IMR-90 (cell line): ENCODE results near the gene DNAJC5. TPM values are rescaled to one million over a fixed set of nuclear protein-coding genes. Genes with fewer than 3 reads are reported as not detected.

ENCODE experiments used
- microRNA-seq, 2 experiments: library from miRNA; stranded (forward) in 1 of 2; unstranded in 1 of 2; fragments of 10-50 nt in 1 of 2; fragments of <30 nt in 1 of 2; gene quantifications in 1 of 2; microRNA quantifications in 1 of 2; one replicate each; pipeline versions ENCODE3 to v1.1.0; 2013 to 2020; ENCODE audit not compliant: insufficient read depth in 1 of 2, insufficient read length in 1 of 2, unreplicated experiment in 1 of 2
- polyA plus RNA-seq, 3 experiments: library from polyadenylated mRNA; depleted of rRNA; stranded (reverse); fragments of >200 nt; gene quantifications; 2 replicates each; pipeline ENCODE4 v1.2.3, GENCODE V29; 2012; ENCODE audit warnings: low replicate concordance in 1 of 3
- small RNA-seq, 5 experiments: library from RNA; depleted of rRNA; stranded (forward); fragments of <200 nt; gene quantifications; one replicate each; pipeline ENCODE3, GENCODE V24; 2012
- total RNA-seq: library from RNA; depleted of rRNA; stranded (reverse); fragments of >200 nt; gene quantifications from 2 replicates; pipeline ENCODE4 v1.2.3, GENCODE V29; 2012; rRNA removed

DNAJC5 gene
- total and polyA plus RNA-seq, 2 of the 4 experiments (the other 2 are of a cell fraction) = 35.6 to 45.2 TPM

Small RNA genes within 50 kb of the gene (microRNA-seq; reads per million reads assigned to microRNA genes)
- gene MIR1914 (ENCODE audit: unreplicated experiment) (1.1 reads per million), gene MIR647 (ENCODE audit: insufficient read depth in 1 of 2, insufficient read length in 1 of 2, unreplicated experiment in 1 of 2) (0 reads per million in 2 experiments), gene MIR941-1 (ENCODE audit: unreplicated experiment) (not detected), gene MIR941-2 (ENCODE audit: insufficient read depth in 1 of 2, insufficient read length in 1 of 2, unreplicated experiment in 1 of 2) (0 reads per million in 2 experiments), gene MIR941-3 (ENCODE audit: unreplicated experiment) (not detected), gene MIR941-4 (ENCODE audit: insufficient read depth in 1 of 2, insufficient read length in 1 of 2, unreplicated experiment in 1 of 2) (0 reads per million in 2 experiments), gene MIR941-5 (ENCODE audit: insufficient read depth in 1 of 2, insufficient read length in 1 of 2, unreplicated experiment in 1 of 2) (0 reads per million in 2 experiments), gene RNU1-134P (ENCODE audit: insufficient read depth, insufficient read length) (not detected)

Small RNA genes within 50 kb of the gene (small RNA-seq; reads per million reads assigned to genes)
- gene MIR647 (0 reads per million in 5 experiments), gene MIR941-2 (0 reads per million in 5 experiments), gene MIR941-4 (0 reads per million in 5 experiments), gene MIR941-5 (0 reads per million in 5 experiments), gene RNU1-134P (0 to 11.4 (median 0.51) reads per million in 5 experiments)

Other genes starting within 250 kb of the DNAJC5 start
- 20.3 and 21.1 TPM in 2 replicates for gene STMN3, start 241.7 kb upstream of the DNAJC5 start, total RNA-seq
- gene STMN3, start 241.7 kb upstream of the DNAJC5 start, polyA plus RNA-seq (2012; rRNA removed) = 62.3 and 67.4 TPM in 2 replicates
- 9.4 and 14.7 TPM in 2 replicates for gene RTEL1, start 236.8 kb upstream of the DNAJC5 start, total RNA-seq
- gene RTEL1, start 236.8 kb upstream of the DNAJC5 start, polyA plus RNA-seq (2012; rRNA removed) = 18.8 and 22.5 TPM in 2 replicates
- gene TNFRSF6B, start 198.5 kb upstream of the DNAJC5 start, total RNA-seq = 1.1 and 1.3 TPM in 2 replicates
- gene TNFRSF6B, start 198.5 kb upstream of the DNAJC5 start, polyA plus RNA-seq (2012; rRNA removed) = 11.0 and 12.0 TPM in 2 replicates
- 25.3 and 29.2 TPM in 2 replicates for gene ARFRP1, start 187.2 kb upstream of the DNAJC5 start, total RNA-seq
- 36.3 and 36.6 TPM in 2 replicates for gene ARFRP1, start 187.2 kb upstream of the DNAJC5 start, polyA plus RNA-seq (2012; rRNA removed)
- 13.4 and 15.6 TPM in 2 replicates for gene ZGPAT, start 187.1 kb upstream of the DNAJC5 start, total RNA-seq
- gene ZGPAT, start 187.1 kb upstream of the DNAJC5 start, polyA plus RNA-seq (2012; rRNA removed) = 20.2 and 21.1 TPM in 2 replicates
- 0.28 and 0.36 TPM in 2 replicates for gene LIME1, start 158.5 kb upstream of the DNAJC5 start, total RNA-seq
- 7.8 and 11.9 TPM in 2 replicates for gene LIME1, start 158.5 kb upstream of the DNAJC5 start, polyA plus RNA-seq (2012; rRNA removed)
- 5.0 and 8.1 TPM in 2 replicates for gene SLC2A4RG, start 155.3 kb upstream of the DNAJC5 start, total RNA-seq
- gene SLC2A4RG, start 155.3 kb upstream of the DNAJC5 start, polyA plus RNA-seq (2012; rRNA removed) = 50.3 and 71.4 TPM in 2 replicates
- 14.9 and 15.3 TPM in 2 replicates for gene ZBTB46, start 63.9 kb upstream of the DNAJC5 start, total RNA-seq
- 4.2 and 4.3 TPM in 2 replicates for gene ZBTB46, start 63.9 kb upstream of the DNAJC5 start, polyA plus RNA-seq (2012; rRNA removed)
- not detected in 2 replicates for gene ABHD16B, start 33.6 kb upstream of the DNAJC5 start, total RNA-seq
- 0.05 TPM in 1 of 2 replicates, not detected in the other for gene ABHD16B, start 33.6 kb upstream of the DNAJC5 start, polyA plus RNA-seq (2012; rRNA removed)
- 113 and 119 TPM in 2 replicates for gene TPD52L2, start 29.9 kb upstream of the DNAJC5 start, total RNA-seq
- gene TPD52L2, start 29.9 kb upstream of the DNAJC5 start, polyA plus RNA-seq (2012; rRNA removed) = 189 and 191 TPM in 2 replicates
- gene UCKL1, start 61.3 kb downstream of the DNAJC5 start, total RNA-seq = 16.7 and 18.3 TPM in 2 replicates
- gene UCKL1, start 61.3 kb downstream of the DNAJC5 start, polyA plus RNA-seq (2012; rRNA removed) = 54.7 and 58.6 TPM in 2 replicates
- 6.4 and 6.5 TPM in 2 replicates for gene ZNF512B, start 74.8 kb downstream of the DNAJC5 start, total RNA-seq
- gene ZNF512B, start 74.8 kb downstream of the DNAJC5 start, polyA plus RNA-seq (2012; rRNA removed) = 15.6 and 15.9 TPM in 2 replicates
- 0.54 and 0.56 TPM in 2 replicates for gene SAMD10, start 84.5 kb downstream of the DNAJC5 start, total RNA-seq
- 4.0 and 4.1 TPM in 2 replicates for gene SAMD10, start 84.5 kb downstream of the DNAJC5 start, polyA plus RNA-seq (2012; rRNA removed)
- 68.6 and 71.3 TPM in 2 replicates for gene PRPF6, start 86.0 kb downstream of the DNAJC5 start, total RNA-seq
- gene PRPF6, start 86.0 kb downstream of the DNAJC5 start, polyA plus RNA-seq (2012; rRNA removed) = 38.5 and 43.5 TPM in 2 replicates
- gene C20orf204, start 141.1 kb downstream of the DNAJC5 start, total RNA-seq = 0.18 and 0.28 TPM in 2 replicates
- 0.09 and 0.11 TPM in 2 replicates for gene C20orf204, start 141.1 kb downstream of the DNAJC5 start, polyA plus RNA-seq (2012; rRNA removed)
- not detected in 2 replicates for gene SOX18, start 154.5 kb downstream of the DNAJC5 start, total RNA-seq
- gene SOX18, start 154.5 kb downstream of the DNAJC5 start, polyA plus RNA-seq (2012; rRNA removed) = not detected in 2 replicates
- 8.9 and 9.3 TPM in 2 replicates for gene TCEA2, start 168.1 kb downstream of the DNAJC5 start, total RNA-seq
- gene TCEA2, start 168.1 kb downstream of the DNAJC5 start, polyA plus RNA-seq (2012; rRNA removed) = 28.9 and 30.0 TPM in 2 replicates
- 7.7 and 8.1 TPM in 2 replicates for gene RGS19, start 184.4 kb downstream of the DNAJC5 start, total RNA-seq
- 17.5 and 21.5 TPM in 2 replicates for gene RGS19, start 184.4 kb downstream of the DNAJC5 start, polyA plus RNA-seq (2012; rRNA removed)
- 0.28 and 0.36 TPM in 2 replicates for gene OPRL1, start 185.0 kb downstream of the DNAJC5 start, total RNA-seq
- gene OPRL1, start 185.0 kb downstream of the DNAJC5 start, polyA plus RNA-seq (2012; rRNA removed) = 1.1 and 1.2 TPM in 2 replicates
- gene LKAAEAR1, start 189.3 kb downstream of the DNAJC5 start, total RNA-seq = not detected in 2 replicates
- gene LKAAEAR1, start 189.3 kb downstream of the DNAJC5 start, polyA plus RNA-seq (2012; rRNA removed) = 0.16 and 0.21 TPM in 2 replicates
- not detected in 2 replicates for gene NPBWR2, start 212.4 kb downstream of the DNAJC5 start, total RNA-seq
- not detected in 2 replicates for gene NPBWR2, start 212.4 kb downstream of the DNAJC5 start, polyA plus RNA-seq (2012; rRNA removed)